Cerebellar nuclear complex (tissue), 1 donor: ENCODE data around the gene KIRREL3.

Experiments
- DNase-seq, 2 experiments: peaks; one replicate each; lab custom pipeline; 2025; lab: John Stamatoyannopoulos, UW

KIRREL3 gene

DNA sequence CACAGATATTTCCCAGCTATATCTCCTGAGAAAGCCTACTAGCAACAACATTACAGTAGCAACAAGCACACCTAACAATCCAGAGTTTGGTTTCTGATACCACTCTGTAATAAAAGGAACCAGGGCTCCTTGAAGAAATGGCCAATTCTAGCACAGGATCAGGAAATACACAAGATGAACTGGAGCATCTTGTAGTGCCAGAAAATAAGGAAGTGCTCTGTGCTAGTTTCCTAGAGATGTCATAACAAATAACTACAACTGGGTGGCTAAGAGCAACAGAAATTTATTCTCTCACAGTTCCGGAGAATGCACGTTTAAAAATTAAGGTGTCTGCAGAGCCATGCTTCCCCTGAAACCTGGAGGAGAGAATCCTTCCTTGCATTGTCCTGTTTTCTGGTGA, 217.8 kb downstream of the KIRREL3 start:
- DNase-seq = no peak

DNA sequence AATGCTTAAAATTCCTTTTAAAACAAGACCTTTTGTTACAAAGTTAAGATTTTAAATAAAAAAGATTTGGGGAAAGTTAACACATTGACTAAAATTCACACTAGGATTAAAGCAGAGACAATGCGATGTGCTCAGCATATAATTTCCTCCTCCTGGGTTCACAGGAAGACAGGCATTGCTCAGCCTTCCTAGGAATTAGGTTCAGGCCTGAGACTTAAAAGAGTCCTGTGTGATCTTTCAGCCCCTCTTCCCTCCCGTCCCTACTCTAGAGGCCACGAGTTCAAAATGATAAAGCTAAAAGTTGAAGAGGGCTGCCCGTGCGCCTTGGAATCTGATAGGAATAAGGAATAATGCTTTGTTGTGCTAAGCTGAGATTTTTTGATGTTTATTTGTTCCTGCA, 218.6 kb downstream of the KIRREL3 start:
- no peak for DNase-seq

DNA sequence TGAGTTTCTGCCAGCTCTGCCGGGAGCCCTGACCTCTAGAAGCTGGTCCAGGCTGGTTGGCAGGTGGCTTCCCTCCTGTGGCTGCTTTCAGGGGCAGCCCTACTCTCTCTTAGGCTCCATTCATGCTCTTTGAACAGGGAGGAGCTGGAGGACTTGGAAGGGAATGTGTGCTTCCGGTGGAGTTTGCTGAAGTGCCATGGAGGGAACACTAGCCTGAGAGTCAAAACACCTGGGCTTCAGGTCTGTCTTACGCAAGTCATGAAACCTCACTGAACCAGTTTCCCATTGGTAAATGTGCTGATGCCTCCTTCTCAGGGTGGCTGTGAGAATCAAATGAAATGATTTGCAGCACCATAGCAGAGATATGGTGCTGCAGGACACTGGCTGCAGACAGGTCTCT, 224.5 kb downstream of the KIRREL3 start:
- no peak for DNase-seq

DNA sequence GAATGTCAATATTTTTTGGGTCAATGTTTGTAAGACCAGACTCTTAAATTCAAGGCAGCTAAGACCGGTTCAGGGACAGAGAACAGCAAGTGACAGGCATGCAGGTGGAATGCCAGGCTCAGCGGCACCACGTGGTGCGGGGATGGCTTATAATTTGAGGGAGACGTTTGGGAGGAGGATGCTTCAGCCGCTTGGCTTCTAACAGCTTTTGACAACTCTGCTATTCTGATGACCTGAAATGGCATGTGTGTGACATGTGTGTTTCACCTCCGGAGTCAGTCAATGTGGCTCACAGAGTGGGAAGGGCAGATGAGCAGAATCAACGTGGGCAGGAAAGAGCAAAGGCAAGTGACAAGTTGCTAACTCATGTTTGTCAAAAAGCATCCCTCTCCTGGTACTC, 228.3 kb downstream of the KIRREL3 start:
- DNase-seq = no peak

DNA sequence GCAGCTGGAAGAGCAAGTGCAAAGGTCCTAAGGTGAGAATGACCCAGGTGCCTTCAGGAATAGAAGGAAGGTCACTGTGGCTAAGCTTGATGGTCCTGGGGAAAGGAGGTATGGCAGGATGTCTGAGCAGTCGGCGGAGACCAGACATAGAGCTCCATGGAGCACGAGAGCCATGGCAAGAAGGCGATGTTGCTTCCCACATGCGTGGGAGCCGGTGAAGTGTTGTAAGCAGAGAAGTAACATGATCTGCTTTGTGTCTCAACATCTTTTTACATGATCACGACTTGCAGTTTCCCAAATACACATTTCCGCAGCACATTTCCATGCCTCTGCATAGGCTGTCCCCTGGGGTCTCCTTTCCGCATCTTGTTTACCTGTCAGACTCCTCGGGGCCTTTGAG, 231.9 kb downstream of the KIRREL3 start:
- no peak for DNase-seq

DNA sequence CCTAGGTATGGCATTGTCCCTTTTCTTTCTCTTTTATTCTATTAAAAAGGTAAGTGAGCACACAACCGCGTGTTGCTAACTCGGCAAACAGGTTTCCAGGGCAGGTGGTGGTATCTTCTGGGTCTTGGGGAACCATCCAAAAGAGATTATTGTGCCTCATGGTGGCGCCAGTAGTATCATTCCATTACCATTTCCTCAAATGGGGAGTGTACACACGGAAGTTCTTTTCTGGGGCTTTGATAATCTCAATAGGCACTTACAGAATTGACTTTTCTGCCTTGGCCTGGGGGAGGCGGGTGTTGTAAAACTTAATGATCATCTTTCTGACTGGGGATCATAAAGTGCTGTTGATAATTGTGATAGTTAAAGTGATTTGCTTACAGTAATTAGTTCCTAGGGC, 234.1 kb downstream of the KIRREL3 start:
- no peak for DNase-seq

DNA sequence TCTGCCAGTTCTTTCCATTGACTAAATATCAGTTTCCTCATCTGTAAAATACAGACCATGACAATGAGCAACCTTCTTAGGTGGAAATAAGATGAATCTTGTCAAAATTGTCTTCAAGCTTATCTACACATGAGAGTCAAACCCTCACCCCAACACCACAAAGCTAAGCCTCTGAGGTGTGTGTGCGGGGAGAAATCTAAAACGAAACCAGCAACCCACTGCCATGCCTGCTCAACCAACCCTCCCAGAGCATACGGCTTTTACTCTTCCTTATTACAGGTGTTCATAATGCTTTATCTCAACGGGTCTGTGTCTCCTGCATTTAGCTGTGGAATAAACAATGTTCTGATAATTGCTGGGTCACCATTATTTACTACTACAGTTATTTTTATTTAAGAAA, 235.4 kb downstream of the KIRREL3 start:
- DNase-seq = no peak

DNA sequence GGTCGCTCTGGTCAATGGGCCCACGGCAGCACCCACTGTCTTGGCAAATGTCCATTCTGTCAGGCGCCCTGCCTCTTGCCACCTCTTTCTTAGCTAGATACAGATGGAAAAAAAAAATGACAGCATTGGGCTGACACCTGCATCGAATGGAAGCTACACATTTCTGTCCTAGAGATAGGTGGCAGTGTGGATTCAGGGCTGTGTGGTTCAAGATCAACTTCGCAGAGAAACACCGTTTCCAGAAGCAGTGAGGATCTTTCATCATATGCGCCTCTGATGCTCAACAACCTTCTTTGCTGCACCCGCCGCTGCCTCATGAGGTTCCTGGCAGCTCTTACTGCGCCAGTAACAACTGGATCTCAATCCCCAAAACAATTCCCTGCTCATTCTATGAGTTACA, 236.3 kb downstream of the KIRREL3 start:
- no peak for DNase-seq

DNA sequence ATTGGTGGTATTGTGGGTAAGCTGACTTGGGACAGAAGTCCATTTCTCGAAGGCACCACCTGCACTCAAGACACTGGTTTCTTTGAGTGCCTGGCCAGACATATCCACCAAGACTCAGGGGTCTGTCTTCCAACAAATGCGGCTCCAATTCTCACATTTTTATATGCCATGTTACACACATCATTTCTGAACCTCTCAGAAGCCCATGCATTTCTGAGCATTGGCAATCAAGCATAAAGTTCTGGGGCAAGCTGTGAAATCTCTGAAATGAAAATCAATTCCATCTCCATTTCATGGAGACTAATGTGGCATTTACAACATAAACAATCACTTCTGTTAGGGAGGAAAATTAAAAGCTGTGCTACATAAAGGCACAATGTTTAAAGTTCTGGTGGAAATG, 243.7 kb downstream of the KIRREL3 start:
- no peak for DNase-seq

DNA sequence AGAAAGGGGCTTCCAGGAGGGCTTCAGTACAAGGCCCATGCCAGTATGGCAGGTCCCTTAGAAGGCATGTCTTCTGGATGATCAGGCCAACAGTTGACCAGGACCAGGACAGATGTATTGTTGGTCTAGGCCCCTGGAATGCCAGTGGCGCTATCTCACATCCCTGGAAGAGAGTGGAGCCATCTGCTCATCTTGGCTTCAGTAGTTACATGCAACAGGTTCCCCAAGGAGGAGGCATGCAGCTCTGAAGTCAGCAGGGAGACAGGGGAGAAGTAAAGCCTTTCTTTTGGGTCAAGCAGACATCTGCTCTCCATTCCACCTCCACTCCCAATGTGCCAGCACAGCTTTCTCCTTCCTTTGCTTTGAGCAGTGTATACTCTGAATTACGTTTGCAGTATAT, 244.1 kb downstream of the KIRREL3 start:
- DNase-seq = no peak

DNA sequence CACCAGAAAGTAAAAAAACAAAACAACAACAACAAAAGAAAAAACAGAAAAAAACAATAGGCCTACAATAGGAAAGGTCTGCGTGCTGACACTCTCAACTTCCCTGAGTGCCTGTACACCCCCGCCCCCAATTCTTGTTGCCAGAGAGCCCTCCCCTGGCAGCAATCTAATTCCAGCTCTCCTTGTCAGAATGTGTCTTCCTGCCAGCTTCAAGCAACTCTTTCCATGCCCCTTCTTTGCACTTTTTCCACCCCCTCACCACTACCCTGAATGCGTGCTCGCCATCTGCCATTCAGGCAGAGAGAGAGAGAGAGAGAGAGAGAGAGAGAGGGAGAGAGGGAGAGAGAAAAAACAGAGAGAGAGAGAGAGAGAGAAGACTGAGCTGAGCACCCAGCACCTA, 245.0 kb downstream of the KIRREL3 start:
- DNase-seq = no peak

DNA sequence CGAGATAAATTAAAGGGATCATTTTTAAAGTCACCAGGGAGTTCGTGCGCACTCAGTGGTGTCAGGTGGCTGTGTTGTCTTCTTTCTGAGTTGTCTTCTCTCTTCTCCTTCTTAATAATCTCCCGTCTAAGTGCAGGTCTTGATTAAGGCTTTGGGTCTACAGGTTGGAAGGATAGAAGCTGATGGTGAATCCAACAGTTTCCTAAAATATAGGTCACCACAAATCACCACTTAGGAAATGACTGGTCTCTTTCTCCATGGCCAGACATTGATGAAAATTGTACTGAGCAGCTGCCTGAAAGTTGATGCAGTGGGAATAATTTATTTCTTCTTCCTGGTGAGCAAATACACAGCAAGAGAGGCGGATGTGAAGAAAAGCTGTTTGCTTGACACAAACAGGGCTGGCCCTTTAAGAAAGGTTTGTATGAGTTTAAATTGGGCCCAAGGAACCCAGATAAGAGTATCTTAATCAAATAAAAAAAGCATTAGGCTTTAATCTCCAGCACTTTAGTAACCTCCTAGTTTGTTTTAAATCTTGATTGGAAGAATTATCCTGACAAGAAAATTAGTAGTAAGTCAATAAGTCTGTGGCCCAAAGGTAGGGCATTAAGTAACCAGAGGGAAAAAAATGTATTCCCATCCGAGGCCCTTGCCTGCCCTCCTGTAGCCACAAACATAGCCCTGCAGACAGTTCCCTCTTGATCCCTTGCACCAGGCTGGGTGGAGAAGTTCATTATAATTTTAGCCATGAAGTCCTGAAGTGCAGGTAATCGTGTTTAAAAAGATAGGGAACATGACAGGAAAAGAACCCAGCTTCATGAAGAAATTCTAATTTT, 245.8 kb downstream of the KIRREL3 start:
- no peak for DNase-seq

DNA sequence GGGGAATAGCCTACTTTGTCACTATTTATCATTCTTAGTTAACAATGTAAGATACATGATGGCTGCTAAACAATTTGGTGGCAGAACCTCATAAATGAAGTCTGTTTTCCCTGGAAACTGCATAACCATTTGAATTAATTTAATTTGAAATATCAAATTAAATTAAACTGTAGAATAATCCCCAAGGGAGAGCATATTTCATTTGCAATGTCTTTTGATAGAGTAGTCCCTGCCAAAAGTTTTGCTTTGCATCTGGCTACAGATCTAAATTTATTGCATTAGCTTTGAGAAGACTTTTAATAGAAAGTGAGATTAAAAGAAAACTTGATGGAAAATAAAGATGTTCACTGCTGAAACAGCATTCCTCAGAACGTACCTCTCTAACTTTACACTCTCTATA, 246.6 kb downstream of the KIRREL3 start:
- DNase-seq = no peak

DNA sequence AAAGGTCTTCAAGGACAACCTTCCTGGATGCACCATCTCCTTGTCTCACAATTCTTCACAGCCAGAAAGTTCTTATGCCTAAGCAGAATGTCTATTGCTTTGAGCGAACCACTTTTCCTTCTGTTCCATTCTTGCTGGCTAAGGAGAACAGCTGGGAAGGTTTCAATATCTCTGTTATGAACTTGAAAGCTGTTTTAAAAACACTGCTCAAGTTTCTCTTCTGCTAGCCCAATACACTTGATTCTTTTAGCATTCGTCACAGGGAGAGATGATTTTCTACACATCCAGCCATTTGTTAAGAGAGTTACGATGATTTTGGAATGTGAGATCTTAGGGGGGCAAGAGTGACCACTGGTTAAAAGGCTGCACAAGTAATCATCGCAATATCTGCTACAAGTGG, 249.3 kb downstream of the KIRREL3 start:
- no peak for DNase-seq

DNA sequence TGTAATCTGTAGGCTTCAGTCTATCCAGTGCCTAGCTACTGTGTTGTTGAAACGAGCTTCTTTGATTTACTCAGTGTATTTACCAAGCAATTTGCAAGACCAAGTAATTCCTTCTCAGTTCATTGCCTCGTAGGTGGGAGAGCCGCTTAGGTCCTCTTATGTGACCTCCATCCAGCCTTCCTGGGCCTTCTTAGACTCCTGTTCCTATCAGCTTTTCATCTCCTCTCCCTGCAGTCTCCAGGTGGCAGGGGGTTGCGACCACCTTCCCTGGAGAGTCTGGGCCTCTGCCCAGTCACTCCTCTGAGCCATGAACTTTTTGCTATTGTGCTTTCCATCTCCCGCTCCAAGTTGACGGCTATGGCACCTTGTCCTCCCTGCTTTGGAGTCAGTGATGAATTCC, 251.8 kb downstream of the KIRREL3 start:
- DNase-seq = no peak

DNA sequence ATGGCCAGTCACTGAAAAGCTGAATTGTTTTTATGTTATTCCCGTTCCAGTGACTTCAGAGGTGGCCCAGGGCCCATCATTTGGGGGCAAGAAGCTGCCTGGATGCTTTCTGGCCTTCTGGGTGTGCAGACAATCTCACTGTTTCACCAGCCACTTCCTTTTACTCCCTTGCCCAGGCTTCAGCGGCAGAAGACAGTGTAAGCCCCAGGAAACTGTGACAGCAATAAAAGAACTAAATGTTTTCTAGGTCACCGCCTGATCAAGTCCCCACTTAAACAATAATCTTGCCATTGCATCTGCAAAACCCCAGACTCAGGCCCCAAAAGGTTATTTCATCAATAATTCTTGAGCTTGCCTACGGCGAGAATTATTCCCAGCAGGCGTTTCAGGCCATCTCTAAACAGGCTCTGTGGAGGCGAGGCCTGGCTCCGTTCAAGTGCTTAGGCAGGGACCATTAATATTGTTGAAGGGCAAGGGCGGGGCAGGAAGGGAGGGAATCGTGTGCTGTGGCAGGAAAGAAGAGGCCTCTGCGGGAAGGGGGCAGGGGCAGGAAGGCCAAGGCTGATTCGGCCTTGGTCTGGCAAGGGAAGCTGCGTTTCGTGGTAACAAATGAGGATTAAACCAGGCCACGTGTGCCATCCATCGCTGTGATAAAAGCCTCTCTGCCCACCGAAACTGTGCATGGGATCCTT, 252.3 kb downstream of the KIRREL3 start:
- DNase-seq = no peak

DNA sequence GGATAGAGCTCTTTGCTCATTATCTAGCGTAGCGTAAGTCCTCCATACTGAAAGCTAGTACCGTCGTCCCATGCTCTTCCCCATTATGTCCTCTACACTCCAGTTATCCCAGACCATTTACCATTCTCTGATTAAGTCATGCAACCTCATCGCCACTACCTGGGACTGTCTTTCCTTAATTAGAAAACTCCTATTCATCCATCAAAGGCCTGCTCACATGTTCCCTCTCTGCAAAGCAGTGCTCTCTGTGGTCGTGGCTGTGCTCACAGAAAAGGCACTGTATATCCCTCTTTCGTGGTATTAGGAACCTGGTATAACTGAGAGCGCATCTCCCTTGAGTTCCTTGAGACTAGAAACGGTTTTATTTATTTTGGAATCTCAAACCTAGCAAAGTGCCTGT, 253.3 kb downstream of the KIRREL3 start:
- DNase-seq = no peak

DNA sequence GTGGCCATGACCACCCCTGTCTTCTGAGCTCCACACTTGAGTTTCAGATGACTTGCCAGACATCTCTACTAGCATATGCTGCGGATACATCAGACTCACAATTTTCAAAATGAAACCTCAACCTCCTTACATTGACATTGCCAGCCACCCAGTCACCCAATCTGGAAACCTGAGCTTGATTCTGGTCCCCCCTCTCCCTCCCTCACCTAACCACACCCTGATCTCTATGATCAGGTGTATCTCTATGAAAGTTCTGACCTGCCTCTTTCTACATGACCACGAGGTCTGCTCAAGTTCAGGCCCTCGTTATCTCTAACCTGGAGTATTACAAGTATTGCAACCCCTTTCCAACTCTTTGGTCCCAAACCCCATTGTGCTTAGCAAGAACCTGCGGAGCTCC, 254.1 kb downstream of the KIRREL3 start:
- no peak for DNase-seq

DNA sequence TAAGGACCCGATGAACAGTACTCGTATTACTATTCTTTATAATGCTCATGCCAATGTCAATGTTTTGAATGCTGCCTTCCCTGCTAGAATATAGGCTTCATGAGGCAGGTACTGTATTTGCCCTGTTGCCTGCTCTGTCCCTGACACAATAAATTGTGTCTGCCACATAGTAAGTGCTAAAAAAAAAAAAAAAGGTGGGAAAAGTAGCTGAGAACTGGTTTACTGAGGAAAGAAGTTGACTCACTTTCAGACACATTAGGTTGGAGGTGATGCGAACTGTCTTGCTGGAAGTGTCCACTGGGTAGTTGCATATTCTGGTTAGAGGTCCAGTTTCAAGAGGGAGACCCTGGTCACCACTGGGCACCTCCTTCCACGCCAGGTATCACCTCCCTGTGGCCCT, 255.9 kb downstream of the KIRREL3 start:
- DNase-seq = no peak

DNA sequence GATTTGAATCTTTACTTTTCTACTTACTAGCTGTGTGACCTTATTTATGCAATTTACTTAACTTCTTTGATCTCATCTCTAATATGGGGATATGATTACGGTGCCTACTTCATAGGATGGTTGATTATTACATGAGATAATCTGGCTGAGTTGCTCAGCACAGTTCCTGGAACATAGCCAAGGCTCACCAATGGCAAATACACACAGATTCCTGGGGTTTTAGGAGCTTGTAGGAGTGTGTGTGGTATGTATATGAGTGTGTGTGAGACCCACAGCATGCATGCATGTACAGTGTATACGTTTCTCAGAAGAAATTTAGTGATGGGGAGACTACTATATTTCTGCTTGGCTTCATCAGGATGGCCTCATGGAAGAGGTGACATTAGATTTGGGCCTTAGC, 256.9 kb downstream of the KIRREL3 start:
- DNase-seq = no peak

DNA sequence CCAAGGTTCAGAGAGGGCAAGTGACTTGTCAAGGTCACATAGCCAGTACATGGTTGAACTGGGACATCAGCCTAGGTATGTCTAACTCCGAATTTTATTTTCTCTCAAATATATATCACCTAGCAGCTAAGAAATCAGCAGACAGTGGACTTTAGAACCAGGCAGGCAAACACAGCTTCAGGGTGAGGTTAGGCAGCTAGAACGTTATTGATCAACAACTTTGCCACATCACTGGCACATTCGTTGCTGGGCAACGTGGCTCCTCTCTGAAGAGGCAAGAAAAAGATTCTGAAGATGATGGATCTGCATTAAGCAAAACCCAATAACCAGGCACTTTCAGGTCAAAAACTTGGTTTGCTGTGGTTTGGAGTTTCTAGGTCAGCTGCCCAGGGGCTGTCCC, 258.0 kb downstream of the KIRREL3 start:
- DNase-seq = no peak

DNA sequence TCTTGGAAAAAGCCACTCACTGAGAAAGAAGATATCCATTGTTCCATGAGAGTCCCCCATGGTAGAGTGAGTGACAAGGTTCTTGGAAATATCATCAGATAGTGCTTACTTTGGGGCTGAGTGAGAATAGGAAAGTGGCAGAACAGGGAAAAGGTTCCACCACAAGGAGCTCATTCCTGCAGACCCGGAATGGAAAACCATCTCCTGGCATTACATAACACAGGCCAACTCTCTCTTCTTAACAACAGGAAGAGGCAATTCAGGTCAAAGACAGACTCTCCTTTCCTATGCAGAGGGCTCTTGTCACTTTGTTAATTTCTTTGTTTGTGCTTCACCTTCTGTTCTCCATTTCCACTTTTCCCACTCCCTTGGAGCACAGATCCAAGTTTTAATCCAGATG, 259.7 kb downstream of the KIRREL3 start:
- DNase-seq = no peak

DNA sequence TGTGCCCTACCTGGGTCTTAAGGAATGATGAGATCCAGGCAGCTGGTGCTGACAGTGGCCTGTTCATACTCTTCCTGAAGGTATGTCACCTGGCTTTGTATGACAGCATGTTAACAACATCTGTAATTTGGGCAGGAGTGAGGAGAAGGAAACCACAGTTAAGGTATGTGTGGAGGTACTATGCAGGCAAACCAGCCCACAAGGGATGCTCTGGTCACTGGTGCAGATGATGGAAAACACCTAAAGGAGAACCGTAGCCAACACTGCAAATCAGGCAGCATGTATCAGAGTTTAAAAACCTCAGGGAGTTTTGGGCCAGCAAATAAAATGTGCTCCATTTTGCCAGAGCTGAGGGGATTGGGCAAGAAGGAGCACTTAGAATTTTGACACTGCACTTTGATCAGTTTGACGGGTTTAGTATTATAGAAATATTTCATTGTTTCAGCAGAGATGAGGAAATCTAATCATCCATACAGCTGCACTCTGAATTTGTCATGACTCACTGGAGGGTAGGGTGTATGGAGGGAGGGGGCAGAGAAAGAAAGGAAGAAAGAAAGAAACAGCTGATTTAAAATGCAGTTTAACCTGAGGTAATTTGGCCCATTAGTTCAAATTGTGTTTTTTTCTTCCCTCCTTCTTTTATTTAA, 260.9 kb downstream of the KIRREL3 start:
- DNase-seq = no peak
